Measurements from ENCODE around the gene OSBPL7. TPM values are rescaled to one million over a fixed set of nuclear protein-coding genes. Genes with fewer than 3 reads are reported as not detected.

OSBPL7 gene
- total RNA-seq, 2 donors from 2014 or later = 58.9 to 87.0 TPM

DNA sequence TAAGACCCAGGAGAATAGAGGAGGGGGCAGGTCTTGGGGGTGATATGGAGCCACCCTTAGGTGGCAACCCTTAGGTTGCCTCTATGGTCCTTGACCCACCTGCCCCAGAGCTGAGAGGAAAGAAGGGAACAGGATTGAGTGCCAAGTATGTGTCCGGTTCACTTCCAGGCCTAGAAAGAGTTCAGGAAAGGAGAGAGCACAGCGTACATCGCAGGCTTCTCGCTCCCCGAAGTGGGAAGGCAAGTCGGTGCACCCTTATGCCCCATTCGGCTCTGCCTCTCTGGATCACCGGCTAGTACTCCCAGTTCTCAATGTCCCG, 28.7 kb upstream of the OSBPL7 start:
- intact Hi-C loops (cut with DNase I, micrococcal nuclease) = no loop called here
- ATAC-seq (peak; percentile 35), DNase-seq (no peak)

DNA sequence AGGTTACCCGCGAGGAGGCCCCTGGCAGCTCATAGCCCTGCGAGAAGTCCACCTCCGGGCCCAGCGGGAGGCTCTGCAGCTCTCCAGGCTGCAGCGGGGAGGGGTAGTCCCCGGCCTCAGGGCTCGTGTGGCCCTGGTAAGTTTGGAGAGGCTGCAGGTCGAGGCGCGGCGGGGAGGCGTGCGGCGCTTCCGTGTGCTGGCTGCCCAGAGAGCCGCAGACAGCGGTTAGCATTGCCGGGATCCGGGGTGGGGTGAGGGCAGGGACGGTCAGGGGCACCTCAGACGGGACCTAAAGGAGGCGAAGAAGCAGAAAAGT, 26.6 kb upstream of the OSBPL7 start:
- DNase-seq (no peak), ATAC-seq (no peak)
- intact Hi-C loops (cut with DNase I, micrococcal nuclease) = loop anchor here in 1 of 2 donors (10.0 kb wide), 1 partner anchor 97 kb away; the partner anchor contains the start of gene PNPO

DNA sequence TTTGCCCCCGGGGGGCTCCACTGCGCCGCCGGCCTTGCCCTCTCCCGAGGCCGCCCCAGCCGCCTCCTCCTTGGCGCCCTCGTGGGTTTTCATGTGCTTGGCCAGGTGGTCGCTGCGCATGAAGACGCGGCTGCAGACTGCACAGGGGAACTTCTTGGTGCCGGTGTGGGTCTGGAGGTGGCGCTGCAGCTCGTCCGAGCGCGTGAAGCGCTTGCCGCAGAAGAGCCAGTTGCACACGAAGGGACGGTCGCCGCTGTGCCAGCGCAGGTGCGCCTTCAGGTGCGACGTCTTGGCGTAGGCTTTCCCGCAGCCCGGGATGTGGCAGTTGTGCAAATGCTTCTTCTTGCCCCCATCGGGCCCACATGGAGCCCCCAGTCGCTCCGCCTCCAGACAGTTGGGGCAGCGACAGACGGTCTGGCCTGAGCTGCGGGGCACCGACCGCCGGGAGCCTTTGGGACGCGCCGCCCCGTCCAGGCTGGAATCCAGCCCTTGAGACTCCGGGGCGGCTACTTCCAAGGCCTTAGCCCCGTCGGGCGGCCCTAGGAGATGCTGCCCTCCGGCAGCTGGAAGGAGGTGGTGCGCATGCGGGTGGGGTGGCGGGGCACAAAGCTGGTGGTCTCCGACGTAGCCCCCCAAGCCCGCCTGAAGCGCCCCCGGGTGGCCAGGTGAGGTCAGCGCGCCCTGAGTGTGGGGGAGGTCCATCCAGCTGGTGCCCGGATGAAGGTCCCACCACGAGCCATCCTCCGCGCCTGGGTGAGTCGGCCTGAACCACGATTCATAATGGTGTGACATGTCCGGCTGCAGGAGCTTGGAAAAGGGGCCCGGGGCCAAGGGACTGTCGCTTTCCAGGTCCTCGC, 26.0 kb upstream of the OSBPL7 start:
- ATAC-seq (no peak), DNase-seq (no peak)
- intact Hi-C loops (cut with DNase I, micrococcal nuclease) = loop anchor here in 1 of 2 donors (10.0 kb wide), 1 partner anchor 97 kb away; the partner anchor contains the start of gene PNPO

DNA sequence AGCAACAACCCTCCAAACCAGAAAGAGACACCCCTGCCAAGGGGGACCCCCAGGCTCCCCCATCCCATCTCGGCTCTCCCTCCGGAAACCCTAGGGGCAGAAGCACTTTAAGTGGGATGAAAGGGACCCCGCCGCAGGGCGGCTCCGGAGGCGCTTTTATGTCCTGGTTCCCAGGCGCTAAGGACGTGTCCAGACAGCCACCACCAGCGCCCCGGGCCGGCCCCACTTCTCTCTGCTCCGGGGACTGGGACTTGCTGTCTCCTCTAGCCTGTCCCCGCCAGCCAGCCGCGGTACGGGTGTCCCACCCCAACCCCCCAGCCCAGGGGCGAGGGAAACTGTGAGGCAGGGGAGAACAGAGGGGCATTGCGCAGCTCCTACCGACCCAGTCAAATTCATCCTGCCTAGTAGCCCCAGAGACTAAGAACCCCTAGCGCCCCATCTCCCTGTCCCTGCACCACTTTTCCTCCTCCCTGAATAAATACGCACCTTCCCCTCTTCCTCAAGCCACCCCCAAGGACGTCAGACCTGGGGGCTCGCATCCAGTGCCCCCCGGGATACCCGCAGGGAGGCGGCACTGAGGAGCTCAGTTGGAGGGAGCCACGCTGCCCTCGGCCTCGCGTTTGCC, 25.2 kb upstream of the OSBPL7 start:
- ATAC-seq = no peak
- DNase-seq = no peak
- intact Hi-C loops (cut with DNase I, micrococcal nuclease) = loop anchor here in 1 of 2 donors (10.0 kb wide), 1 partner anchor 98 kb away; the partner anchor contains the start of gene PNPO

DNA sequence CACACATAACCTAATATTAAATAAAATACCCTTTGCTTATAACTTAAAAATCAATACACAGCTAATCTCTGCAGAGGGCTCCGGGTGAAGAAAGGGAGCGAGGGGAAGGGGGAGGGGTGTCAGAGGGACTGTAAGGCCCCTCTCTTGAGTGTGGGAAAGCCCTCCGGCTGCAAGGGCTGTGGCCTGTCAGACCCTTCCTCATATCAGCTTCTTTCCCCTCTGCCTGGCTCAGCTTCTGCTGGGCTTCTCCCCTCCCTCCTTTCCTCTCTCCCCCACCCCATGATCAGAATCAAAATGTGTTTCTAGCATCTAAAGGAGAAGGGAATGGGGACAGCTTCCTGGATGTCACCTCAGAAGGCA, 24.1 kb upstream of the OSBPL7 start:
- intact Hi-C loops (cut with DNase I, micrococcal nuclease) = loop anchor here in 1 of 2 donors (10.0 kb wide), 1 partner anchor 99 kb away; the partner anchor contains the start of gene PNPO
- DNase-seq (no peak), ATAC-seq (no peak)

DNA sequence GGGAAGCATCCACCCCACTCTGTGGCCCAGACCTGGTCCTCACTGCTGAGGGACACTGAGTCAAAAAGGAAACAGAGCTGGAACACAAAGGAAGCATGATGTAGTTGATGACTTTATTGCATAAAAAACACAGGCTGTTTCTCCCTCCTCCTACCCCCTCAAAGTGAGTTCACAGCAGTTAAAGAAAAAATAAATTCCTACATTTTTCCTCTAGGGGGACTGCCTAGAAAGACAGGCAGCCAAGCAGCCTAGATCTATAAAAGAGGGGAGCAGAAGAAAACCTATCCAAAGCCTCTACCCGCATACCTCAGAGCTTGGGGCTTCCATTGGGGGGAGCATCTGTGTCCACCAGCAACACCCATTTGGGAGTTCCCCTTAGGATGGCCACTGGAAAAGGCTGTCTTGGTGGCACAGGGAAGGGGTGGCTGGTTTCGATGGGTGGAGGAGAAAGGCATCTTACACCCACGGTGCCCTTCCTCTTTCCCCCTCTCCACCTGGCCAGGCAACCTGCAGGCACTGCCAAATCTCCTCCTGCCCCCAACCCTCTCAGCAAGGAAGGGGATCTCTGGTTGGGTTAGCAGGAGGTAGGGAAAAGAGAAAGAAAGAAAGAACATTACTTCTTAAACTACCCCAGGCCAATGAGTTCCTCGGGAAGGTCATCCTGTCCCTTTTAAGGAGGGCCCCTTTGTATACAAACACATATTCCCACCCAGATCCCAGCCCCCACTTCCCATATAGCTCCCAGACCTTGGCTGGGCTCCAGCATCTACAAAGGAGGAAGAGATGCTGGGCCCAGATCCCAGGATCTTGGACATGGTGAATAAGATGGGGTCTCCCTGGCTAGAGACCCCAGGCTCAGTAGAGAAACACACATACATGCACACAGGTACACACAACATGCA, 23.5 kb upstream of the OSBPL7 start:
- intact Hi-C loops (cut with DNase I, micrococcal nuclease) = loop anchor here (5.0 to 10.0 kb wide), 2 partner anchors 42 to 100 kb away; partner anchors contain the start of gene PNPO (in 1 of the 2)
- no peak for ATAC-seq
- no peak for DNase-seq

DNA sequence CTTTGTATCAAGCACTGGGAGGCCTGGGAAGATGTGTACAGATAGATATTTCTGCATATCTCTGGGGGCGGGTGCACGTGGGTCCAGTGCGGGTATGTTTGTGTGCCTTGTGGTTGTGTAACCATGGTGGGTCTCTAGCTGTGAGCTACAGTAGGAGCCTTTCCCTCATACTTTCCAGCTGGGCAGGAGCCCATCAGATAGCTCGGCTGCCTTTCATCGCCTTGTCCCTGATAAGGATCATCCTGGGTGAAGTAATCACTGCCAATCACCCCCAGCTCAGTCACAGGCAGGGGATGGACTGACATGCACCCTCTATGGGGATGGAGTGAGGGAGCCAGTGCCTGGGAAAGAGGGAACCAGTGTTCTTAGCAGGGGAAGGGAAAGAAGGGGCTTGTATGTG, 22.6 kb upstream of the OSBPL7 start:
- DNase-seq (no peak), ATAC-seq (no peak)
- intact Hi-C loops (cut with DNase I, micrococcal nuclease) = loop anchor here (5.0 to 10.0 kb wide), 2 partner anchors 43 to 101 kb away; partner anchors contain the start of gene PNPO (in 1 of the 2)

DNA sequence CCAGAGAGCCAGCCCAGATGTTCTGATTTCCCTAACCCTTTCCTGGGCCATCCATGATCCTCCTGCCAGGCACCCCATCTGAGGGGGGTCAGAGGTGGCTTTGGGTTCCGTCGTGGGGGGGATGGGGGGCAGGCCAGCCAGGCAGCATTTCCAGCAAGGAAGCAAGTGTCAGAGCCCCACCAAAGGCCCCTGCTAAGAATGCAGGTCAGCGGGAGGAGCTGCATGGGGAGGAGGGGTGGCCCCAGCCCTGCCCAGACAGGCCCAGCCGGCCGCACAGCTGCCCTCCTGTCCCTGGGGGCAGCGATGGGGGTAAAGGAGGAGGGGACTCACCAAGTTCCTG, 21.8 kb upstream of the OSBPL7 start:
- intact Hi-C loops (cut with DNase I, micrococcal nuclease) = loop anchor here (2.0 to 10.0 kb wide), 3 partner anchors 44 to 101 kb away; partner anchors contain the start of gene PNPO (in 1 of the 2)
- no peak for DNase-seq
- ATAC-seq = no peak

DNA sequence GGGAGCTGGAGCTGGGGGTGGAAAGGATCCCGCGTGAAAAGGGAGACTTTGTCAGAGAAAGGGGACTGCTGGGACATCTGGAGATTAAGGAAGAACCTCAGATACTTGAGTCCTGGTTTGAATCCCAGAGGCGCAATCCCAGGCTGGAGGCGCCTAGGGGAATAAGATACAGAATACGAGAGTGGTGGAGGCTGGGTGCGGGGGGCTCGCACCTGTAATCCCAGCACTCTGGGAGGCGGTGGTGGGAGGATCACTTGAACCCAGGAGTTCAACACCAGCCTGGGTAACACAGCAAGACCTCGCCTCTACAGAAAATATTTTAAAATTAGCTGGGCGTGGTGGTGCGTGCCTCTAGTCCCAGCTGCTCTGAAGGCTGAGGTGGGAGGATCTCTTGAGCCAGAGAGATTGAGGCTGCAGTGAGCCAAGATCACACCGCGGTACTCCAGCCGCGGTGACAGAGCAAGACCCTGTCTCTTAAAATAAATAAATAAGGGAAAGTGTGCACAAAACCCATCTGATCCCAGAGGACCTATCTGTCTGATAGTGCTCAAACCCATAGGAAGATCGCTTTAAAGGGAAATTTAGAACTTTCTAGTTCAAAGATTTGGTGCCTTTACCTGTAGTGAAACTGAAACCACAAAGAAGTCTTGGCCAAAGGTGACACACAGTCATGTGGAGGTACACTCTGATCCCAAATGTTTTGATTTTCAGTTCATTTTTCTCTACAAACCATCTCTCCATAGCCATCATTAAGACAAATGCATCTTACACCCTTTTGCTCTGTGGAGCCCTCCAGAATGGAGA, 20.1 kb upstream of the OSBPL7 start:
- intact Hi-C loops (cut with DNase I, micrococcal nuclease) = loop anchor here (2.0 to 10.0 kb wide), 3 partner anchors 46 to 103 kb away; partner anchors contain the start of gene PNPO (in 1 of the 2)
- ATAC-seq (peak; percentile 22), DNase-seq (no peak)

DNA sequence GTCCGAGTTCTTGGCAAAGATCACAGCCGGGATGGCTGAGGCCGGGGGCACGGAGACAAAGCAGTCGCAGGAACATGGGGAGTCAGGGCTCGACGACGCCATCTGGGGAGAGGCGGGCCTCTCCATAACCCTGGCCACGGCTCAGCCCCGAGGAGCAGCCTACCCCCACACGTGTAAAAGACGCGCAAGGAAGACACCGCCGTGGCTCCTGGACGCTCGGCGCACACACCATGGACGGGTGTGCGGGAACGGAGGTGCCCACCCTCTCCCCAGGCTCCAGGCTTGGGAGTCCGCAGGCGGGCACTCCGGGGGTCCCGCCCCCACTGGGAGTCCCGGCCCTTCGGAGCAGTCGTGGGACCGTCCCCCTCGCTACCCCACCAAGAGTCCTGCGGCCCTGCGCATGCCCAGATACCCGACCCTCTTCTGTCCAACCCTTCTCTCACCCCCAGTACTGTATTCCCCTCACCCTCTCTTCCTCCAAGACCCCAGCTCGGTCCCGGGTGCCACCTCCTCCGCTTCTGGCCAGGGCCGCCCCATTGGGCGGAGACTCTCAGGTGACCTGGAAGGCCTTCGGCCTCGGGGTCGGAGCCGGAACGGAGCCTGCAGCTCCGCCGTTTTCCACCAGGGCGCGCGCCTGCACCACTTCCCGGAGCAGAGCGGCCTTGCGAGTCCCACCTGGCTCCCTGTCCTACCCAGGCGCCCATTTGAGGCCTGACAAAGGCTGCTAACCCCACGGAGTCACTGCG, 19.3 kb upstream of the OSBPL7 start, which contains the start of gene SCRN2:
Gene SCRN2 (minus strand): TSS at position 532 of the 746 bp plus-strand sequence. CDS start 430 bp downstream, at position 102.
- DNase-seq = peak; percentile 89 to 93
- intact Hi-C loops (cut with DNase I, micrococcal nuclease) = loop anchor here (5.0 to 10.0 kb wide), 2 partner anchors 46 to 104 kb away; partner anchors contain the start of gene PNPO (in 1 of the 2)
- peak; percentile 84 for ATAC-seq

DNA sequence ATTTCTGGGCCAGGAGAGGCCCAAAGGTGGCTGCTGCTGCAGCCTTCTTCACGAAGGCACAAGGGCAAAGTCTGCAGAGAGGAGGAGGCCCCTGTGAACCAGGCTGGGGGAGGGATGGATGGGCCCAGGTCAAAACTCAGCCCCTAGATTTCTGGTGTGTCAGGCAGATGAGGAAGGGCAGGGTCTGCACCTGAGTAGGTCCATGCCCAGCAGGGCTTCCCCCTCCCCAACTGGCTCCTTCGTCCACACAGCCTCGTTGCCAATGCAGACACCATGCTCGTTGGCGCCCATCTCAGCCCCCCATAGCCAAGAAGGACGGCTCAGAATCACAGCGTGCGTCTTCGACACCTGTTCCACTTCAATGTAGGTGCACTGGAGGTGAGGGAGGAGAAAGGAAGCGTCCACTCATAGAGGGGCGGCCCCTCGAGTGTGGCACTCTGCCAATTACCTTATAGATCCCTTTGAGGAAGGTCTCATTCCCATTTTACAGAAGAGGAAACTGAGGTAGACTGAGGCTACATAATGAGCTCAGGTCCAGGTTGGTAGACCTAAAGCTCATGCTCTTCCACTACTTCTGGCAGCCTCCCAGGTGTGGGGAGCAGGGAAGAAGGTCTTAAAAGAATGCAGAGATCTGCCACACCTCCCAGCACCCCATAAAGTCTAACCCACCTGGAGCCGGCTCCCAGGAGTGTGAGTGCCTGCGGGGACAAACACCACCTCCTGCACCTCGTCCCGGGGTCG, 18.6 kb upstream of the OSBPL7 start:
- DNase-seq (peak in 1 of 2 donors; percentile 36), ATAC-seq (no peak)
- intact Hi-C loops (cut with DNase I, micrococcal nuclease) = loop anchor here (5.0 to 10.0 kb wide), 2 partner anchors 47 to 105 kb away; partner anchors contain the start of gene PNPO (in 1 of the 2)

DNA sequence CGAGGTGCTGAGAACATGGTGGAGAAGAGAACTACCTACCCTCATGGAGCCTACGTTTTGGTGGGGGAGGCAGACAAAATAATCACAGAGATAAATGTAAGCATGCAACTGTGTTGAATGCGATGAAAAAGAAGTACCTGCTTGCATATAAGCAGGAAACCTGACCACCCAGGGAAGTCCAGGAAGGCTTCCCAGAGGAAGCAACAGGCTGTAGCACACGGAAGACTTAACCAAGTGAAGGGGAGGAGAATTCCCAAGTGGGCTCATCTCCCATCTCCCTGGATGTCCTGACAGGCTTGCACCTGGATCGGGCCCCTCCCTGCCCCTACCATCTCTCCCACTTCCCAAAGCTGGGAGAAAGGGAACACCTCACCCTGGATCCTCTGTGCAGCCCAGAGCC, 17.5 kb upstream of the OSBPL7 start:
- intact Hi-C loops (cut with DNase I, micrococcal nuclease) = no loop called here
- no peak for ATAC-seq

DNA sequence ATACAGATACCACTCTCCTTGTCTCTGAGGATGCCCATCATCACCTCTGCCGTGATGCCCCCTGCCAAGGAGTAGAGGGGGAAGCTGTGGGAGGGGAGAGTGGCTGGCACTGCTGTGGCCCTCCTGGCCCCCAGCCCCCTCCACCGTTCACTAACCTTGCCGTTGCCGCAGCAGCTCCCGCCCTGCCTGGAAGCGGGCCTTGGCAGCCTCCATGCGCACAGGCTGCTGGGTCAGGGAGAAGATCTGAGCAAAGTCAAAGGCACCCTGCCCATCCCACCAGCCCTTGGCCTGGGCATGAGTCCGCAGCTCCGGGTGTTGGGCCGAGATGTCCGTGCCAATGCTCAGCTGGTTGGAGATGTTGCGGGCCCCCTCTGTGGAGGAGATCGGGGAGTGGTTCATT, 17.0 kb upstream of the OSBPL7 start:
- DNase-seq (no peak), ATAC-seq (no peak)
- intact Hi-C loops (cut with DNase I, micrococcal nuclease) = no loop called here

More for the DNA sequence above, 17.5 kb upstream of the OSBPL7 start:
- DNase-seq = no peak

DNA sequence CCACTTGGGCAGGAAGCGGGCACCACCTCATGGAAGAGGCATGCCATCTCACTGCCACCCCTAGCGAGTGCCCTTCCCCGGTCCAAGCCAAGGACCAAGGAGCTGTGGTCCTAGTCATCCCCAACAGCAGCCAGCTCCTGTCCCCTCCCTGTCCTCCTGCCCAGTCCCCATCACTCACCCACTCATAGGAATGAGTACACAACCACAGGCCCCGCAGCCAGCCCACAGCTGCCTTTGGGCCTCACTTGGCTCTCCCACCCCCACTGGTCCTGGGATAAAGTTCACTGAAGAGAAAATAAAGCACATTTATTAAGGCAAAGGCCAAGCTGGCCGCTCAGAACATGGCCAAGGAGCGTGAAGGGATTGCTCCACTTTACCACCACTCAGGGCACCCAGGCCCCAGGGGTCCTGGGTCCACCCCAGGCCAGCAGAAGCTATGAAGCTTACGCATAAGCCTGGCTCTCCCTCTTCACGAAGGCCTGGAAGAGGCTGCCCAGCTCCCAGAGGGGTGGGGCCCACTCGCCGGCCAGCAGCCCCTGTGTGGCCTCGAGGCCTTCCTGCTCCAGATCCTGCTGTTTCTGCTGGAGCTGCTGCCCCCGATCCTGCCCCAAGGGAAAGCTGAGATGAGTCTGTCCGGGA, 15.9 kb upstream of the OSBPL7 start:
- no peak for DNase-seq
- no peak for ATAC-seq
- intact Hi-C loops (cut with DNase I, micrococcal nuclease) = no loop called here

DNA sequence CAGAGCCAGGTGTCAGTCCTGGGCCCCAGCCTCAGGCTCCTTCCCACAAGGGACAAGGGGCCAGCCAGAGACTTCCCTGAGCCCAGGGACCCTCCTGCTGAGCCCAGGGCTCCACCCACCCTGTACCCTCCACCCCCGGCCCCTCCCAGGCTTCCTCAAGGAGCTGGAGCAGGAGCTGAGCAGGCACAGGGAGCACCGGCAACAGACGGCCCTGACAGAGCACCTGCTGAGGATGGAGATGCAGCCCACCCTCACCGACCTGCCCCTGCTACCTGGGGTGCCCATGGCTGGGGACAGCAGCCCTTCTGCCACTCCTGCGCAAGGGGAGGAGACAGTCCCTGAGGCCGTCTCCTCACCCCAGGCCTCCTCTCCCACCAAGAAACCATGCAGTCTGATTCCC, 15.0 kb upstream of the OSBPL7 start:
- intact Hi-C loops (cut with DNase I, micrococcal nuclease) = no loop called here
- ATAC-seq (no peak), DNase-seq (peak in 1 of 2 donors; percentile 19)

DNA sequence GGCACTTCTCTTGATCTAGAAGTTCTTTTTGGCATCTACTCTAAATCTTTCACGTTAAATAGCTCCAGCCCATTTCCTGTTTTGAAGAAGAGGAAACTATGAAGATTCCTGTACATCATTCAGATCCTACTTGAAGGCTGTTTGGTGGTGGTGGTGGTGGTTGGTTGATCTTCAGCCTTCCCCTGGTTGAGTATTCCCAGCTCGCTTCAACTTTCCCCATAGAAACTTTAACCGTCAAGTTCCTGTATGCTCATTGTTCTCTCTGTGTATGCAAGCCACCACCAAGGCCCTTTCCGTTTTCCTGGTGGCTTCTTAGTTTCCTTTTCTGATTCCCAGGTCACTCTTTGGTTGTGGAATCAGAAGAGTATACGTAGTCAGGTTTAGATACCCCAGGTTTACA, 13.2 kb upstream of the OSBPL7 start:
- DNase-seq = no peak
- no peak for ATAC-seq
- intact Hi-C loops (cut with DNase I, micrococcal nuclease) = no loop called here
